ENCODE data around the gene GVQW3.
A peak's percentile ranks its signal among the peaks of the same experiment; 100 is the strongest.

GVQW3 gene

GRCh38 chr11:76369406-76369805 lies 11.7 kb upstream of the GVQW3 start:
- Mint-ChIP-seq H3K4me3 (no peak overlapping the region), H3K27me3 (no peaks in the 10 kb centered on the region), H3K4me1 (peaks cover 53% of the 10 kb centered on the region), H3K9me3 (no peaks in the 10 kb centered on the region), H3K27ac (no peak overlapping the region), H3K36me3 (peaks cover 9% of the 10 kb centered on the region)
- no peak for ATAC-seq

- Mint-ChIP-seq H3K4me3 (peak overlapping the region; percentile 32), H3K36me3 (no peaks in the 10 kb centered on the region), H3K4me1 (peaks cover 58% of the 10 kb centered on the region)
Measured at GRCh38 chr11:76371170-76371569, 10.0 kb upstream of the GVQW3 start.

GRCh38 chr11:76376746-76377558 lies 4.2 kb upstream of the GVQW3 start:
- ATAC-seq, result no peak
- H3K4me1 Mint-ChIP-seq, result peaks cover 65% of the 10 kb centered on the region
- peak overlapping the region; percentile 79 for H3K27ac Mint-ChIP-seq
- no peaks in the 10 kb centered on the region for H3K36me3 Mint-ChIP-seq
- no peaks in the 10 kb centered on the region for H3K9me3 Mint-ChIP-seq
- no peaks in the 10 kb centered on the region for H3K27me3 Mint-ChIP-seq
- peak overlapping the region; percentile 20 for H3K4me3 Mint-ChIP-seq

More at GRCh38 chr11:76371170-76371569, 10.0 kb upstream of the GVQW3 start:
- no peaks in the 10 kb centered on the region for H3K9me3 Mint-ChIP-seq
- peak overlapping the region; percentile 36 for H3K27ac Mint-ChIP-seq
- peak; percentile 88 for ATAC-seq
- no peaks in the 10 kb centered on the region for H3K27me3 Mint-ChIP-seq

- H3K4me3 Mint-ChIP-seq, result peak overlapping the region; percentile 85
- no peaks in the 10 kb centered on the region for H3K27me3 Mint-ChIP-seq
- H3K4me1 Mint-ChIP-seq, result peaks cover 75% of the 10 kb centered on the region
- no peaks in the 10 kb centered on the region for H3K36me3 Mint-ChIP-seq
- peak overlapping the region; percentile 76 for H3K27ac Mint-ChIP-seq
- ATAC-seq, result no peak
- no peaks in the 10 kb centered on the region for H3K9me3 Mint-ChIP-seq
Measured at GRCh38 chr11:76379807-76380158, 1.3 kb upstream of the GVQW3 start.

- H3K4me3 Mint-ChIP-seq, result peak overlapping the region; percentile 85
- peaks cover 72% of the 10 kb centered on the region for H3K4me1 Mint-ChIP-seq
- peak; percentile 32 for ATAC-seq
- peak overlapping the region; percentile 76 for H3K27ac Mint-ChIP-seq
- H3K27me3 Mint-ChIP-seq, result no peaks in the 10 kb centered on the region
- H3K9me3 Mint-ChIP-seq, result no peaks in the 10 kb centered on the region
- H3K36me3 Mint-ChIP-seq, result no peaks in the 10 kb centered on the region
Measured at GRCh38 chr11:76380159-76380976, 755 bp upstream of the GVQW3 start.

DNA sequence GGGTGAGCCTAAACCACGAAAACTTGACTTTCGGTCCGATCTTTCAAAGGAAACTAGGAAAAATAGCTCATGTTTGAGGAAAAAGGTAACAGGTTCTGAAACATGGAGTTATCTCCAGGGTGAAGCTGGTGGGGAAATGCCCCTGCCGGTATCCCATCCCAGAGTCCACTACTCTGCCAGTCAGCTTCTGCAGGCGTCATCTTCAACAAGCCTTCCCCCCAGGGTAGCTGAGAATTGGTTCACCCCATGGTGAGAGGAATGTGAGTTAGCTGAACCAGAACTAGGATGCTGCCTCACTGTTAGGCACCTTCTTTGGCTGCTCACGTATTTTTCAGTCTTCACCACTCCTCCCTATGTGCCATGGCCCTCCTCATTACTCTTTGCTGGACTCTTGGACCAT lies 1.1 kb downstream of the GVQW3 start:
- Mint-ChIP-seq H3K4me3 (peak overlapping the region; percentile 51), H3K9me3 (no peaks in the 10 kb centered on the region), H3K4me1 (peaks cover 57% of the 10 kb centered on the region), H3K27ac (peak overlapping the region; percentile 76), H3K36me3 (no peaks in the 10 kb centered on the region), H3K27me3 (no peaks in the 10 kb centered on the region)
- no peak for ATAC-seq

DNA sequence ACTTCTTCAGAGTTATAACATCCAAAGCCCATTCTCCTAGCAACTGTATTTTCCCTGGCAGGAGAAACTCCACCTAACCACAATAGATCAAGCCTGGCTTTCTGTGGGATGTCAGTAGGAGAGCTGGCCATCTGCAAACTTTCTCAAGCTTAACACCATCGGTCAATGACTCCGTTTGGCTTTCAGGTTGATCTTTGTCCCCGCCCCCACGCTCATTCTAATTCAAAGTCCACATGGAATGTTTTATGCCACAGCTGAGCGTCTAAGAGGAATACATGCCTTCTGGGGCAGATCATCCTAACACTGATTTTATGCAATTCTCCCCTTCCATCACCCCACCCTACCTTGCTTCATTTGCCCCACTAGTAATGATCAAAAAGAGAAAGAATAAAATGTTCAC lies 4.8 kb downstream of the GVQW3 start:
- Mint-ChIP-seq H3K27ac (no peak overlapping the region), H3K4me1 (peaks cover 30% of the 10 kb centered on the region), H3K4me3 (no peak overlapping the region), H3K27me3 (no peaks in the 10 kb centered on the region), H3K9me3 (no peaks in the 10 kb centered on the region), H3K36me3 (no peaks in the 10 kb centered on the region)
- no peak for ATAC-seq

DNA sequence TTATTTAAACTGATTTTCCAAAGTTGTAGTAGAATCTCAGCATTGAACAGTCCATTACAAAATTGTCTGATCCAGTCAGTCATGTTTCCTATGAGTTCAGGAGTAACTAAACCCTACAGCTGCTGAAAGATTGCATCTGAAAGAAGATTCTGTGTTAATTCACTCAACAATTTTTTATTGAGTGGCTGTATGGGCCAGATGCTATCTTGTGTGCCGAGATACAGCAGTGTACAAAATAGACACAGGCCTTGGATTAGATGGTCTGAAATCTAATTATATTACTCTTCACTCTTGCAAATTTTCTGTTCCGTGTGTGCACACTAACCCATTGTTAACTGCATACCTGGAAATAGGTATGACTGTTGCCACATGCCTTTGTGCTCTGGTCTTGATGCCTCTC lies 7.3 kb downstream of the GVQW3 start:
- ATAC-seq, result no peak
- no peak overlapping the region for H3K4me3 Mint-ChIP-seq
- H3K9me3 Mint-ChIP-seq, result no peaks in the 10 kb centered on the region
- H3K4me1 Mint-ChIP-seq, result peaks cover 17% of the 10 kb centered on the region
- no peaks in the 10 kb centered on the region for H3K36me3 Mint-ChIP-seq
- H3K27ac Mint-ChIP-seq, result no peak overlapping the region
- H3K27me3 Mint-ChIP-seq, result no peaks in the 10 kb centered on the region

- no peaks in the 10 kb centered on the region for H3K36me3 Mint-ChIP-seq
- ATAC-seq, result no peak
- peaks cover 6% of the 10 kb centered on the region for H3K4me1 Mint-ChIP-seq
- H3K9me3 Mint-ChIP-seq, result no peaks in the 10 kb centered on the region
- H3K27me3 Mint-ChIP-seq, result no peaks in the 10 kb centered on the region
- no peak overlapping the region for H3K27ac Mint-ChIP-seq
- no peak overlapping the region for H3K4me3 Mint-ChIP-seq
Measured at GRCh38 chr11:76391021-76391420, 9.9 kb downstream of the GVQW3 start.

- Mint-ChIP-seq H3K27ac (no peak overlapping the region), H3K4me1 (peaks cover 6% of the 10 kb centered on the region), H3K36me3 (no peaks in the 10 kb centered on the region), H3K9me3 (no peaks in the 10 kb centered on the region), H3K4me3 (no peak overlapping the region), H3K27me3 (no peaks in the 10 kb centered on the region)
- ATAC-seq, result no peak
Measured at GRCh38 chr11:76391811-76392475, 10.8 kb downstream of the GVQW3 start.

DNA sequence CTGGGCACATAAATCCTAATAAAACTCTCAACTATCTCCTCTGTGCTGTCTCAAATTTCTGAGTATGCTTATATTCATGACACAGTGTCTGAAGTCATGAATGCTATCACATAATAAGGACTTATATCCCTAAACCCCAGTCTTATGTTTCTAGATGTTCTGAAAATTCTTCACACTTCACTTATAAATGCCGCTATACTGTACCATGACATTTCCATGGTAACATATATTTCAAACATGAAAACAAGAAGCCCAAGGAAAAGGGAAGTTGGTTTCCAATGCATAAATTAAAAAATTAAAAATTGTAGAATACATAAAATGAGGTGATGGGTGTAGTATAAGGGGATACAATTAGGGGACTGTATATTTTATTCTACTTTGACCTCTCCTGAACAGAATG lies 11.7 kb downstream of the GVQW3 start:
- H3K36me3 Mint-ChIP-seq, result no peaks in the 10 kb centered on the region
- H3K4me3 Mint-ChIP-seq, result no peak overlapping the region
- ATAC-seq, result no peak
- peaks cover 6% of the 10 kb centered on the region for H3K4me1 Mint-ChIP-seq
- H3K9me3 Mint-ChIP-seq, result no peaks in the 10 kb centered on the region
- no peaks in the 10 kb centered on the region for H3K27me3 Mint-ChIP-seq
- no peak overlapping the region for H3K27ac Mint-ChIP-seq

DNA sequence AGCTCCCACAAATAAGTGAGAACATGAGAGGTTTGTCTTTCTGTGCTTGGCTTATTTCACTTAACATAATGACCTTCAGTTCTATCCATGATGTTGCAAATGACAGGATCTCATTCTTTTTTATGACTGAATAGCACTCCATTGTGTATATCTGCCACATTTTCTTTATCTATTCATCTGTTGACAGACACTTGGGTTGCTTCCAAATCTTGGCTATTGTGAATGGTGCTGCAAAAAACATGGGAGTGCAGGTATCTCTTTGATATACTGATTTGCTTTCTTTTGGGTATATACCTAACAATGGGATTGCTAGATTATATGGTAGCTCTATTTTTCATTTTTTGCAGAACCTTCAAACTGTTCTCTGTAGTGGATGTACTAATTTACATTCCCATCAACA lies 13.3 kb downstream of the GVQW3 start:
- H3K4me3 Mint-ChIP-seq, result no peak overlapping the region
- no peaks in the 10 kb centered on the region for H3K27me3 Mint-ChIP-seq
- no peaks in the 10 kb centered on the region for H3K9me3 Mint-ChIP-seq
- peaks cover 6% of the 10 kb centered on the region for H3K4me1 Mint-ChIP-seq
- H3K36me3 Mint-ChIP-seq, result no peaks in the 10 kb centered on the region
- no peak for ATAC-seq
- H3K27ac Mint-ChIP-seq, result no peak overlapping the region

- Mint-ChIP-seq H3K4me1 (peaks cover 6% of the 10 kb centered on the region), H3K36me3 (no peaks in the 10 kb centered on the region), H3K9me3 (no peaks in the 10 kb centered on the region), H3K27ac (no peak overlapping the region), H3K4me3 (no peak overlapping the region), H3K27me3 (no peaks in the 10 kb centered on the region)
- ATAC-seq, result no peak
Measured at GRCh38 chr11:76395296-76395695, 14.2 kb downstream of the GVQW3 start.

DNA sequence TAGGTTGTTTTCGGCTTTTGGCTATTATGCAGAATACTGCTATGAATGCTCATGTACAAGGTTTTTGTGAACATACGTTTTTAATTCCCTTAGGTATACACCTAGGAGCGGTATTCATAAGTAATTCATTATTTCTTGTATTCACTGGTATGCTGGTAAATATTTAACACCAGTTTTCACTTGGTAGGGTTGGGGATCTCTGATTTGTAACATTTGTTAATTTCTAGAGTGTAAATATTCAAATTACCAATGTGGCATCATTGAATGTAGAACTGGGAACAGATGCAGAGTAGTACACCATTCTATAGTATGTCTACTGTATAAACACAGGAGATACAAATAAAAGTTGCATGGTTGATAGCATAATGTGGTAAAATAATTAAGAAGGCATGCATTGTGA lies 16.3 kb downstream of the GVQW3 start:
- Mint-ChIP-seq H3K27ac (no peak overlapping the region), H3K4me1 (peaks cover 6% of the 10 kb centered on the region), H3K36me3 (no peaks in the 10 kb centered on the region), H3K9me3 (no peaks in the 10 kb centered on the region), H3K4me3 (no peak overlapping the region), H3K27me3 (no peaks in the 10 kb centered on the region)
- no peak for ATAC-seq

GRCh38 chr11:76400967-76401366 lies 19.8 kb downstream of the GVQW3 start:
- Mint-ChIP-seq H3K4me3 (no peak overlapping the region), H3K36me3 (no peaks in the 10 kb centered on the region), H3K9me3 (no peaks in the 10 kb centered on the region), H3K4me1 (no peaks in the 10 kb centered on the region), H3K27me3 (no peaks in the 10 kb centered on the region), H3K27ac (no peak overlapping the region)
- no peak for ATAC-seq

Measured in stimulated activated memory B cell treated with anti-CD40 and anti-IgM and Interleukin-4, amounts not matched to agents 10 μg/mL and 1 μg/mL and 100 μg/mL, for 72 hours (primary cell).